GM12873 (cell line): ENCODE results near the gene RETREG2.

ENCODE experiments used
- CTCF ChIP-seq: IDR thresholded peaks from 2 replicates; pipeline ENCODE4 v1.5.1; 2012; ENCODE audit warnings: low read depth, mild to moderate bottlenecking, moderate library complexity, low read length, control low read depth; ENCODE audit not compliant: insufficient read depth; ENCODE audit errors: missing control alignments

RETREG2 gene

DNA sequence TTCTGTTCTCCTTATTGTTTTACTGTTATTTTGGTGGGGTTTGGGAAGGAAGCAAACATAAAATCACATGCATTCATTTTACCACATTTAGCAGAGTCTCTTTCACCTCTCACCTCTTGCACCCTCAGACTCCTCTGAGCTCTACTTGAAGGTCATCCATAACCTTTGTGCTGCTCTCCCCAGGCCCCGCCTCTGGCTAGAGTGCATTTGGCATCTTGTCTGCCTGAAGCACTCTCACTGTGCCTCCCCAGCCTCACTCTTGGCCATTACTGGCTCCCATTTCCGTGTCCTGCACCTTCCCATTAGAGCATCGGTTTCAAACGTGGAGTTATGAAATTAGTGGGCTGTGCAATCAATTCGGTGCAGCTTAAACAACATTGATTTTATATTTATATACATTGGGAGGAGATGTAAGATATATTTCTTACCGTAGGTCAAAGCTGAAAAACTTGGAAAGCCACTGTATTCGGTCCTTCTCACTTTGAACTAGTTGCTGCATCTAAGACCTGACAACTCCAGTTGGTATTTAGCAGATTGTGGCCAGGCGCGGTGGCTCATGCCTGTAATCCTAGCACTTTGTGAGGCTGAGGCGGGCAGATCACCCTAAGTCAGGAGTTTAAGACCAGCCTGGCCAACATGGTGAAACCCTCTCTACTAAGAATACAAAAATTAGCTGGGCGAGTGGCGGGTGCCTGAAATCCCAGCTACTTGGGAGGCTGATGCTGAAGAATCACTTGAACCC is 21.6 kb downstream of the RETREG2 start:
- TF ChIP-seq CTCF, result no peak

DNA sequence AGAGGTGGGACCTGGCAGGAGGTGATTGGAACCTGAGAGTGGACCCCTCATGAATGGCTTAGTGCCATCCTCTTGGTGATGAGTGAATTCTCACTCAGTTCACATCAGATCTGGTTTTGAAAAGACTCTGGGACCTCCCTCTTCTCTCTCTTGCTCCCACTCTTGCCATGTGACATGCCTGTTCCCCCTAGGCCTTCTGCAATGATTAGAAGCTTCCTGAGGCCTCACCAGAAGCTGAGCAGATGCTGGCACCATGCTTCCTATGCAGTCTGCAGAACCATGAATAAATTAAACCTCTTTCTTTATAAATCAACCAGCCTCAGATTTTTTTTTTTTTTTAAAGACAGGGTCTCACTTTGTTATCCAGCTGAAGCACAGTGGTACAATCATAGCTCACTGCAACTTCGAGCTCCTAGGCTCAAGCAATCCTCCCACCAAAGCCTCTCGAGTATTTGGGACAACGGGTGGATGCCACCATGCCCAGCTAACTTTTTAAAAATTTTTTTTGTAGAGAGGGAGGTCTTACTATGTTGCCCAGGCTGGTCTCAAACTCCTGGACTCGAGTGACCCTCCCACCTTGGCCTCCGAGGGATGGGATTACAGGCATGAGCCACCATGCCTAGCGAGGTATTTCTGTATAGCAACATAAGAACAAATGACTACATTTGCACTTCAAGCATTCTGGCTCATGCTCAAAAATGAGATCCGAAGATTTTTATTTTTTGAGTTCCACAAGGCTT is 26.5 kb downstream of the RETREG2 start:
- no peak for TF ChIP-seq CTCF

DNA sequence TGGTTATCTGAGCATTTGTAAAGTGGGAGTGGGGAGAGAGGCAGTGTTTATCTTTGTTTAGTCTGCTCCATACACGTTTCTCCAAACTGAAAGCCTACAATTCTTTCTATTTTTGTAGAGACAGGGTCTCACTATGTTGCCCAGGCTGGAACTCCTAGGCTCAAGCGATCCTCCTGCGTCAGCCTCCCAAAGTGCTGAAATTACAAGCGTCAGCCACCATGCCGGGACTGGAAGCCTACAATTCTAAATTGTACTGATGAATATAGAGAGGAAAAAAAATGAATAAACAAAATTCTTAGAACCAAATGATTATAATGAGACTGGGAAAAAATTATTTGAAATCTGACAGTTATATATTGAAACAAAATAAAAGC is 27.1 kb downstream of the RETREG2 start:
- no peak for TF ChIP-seq CTCF

DNA sequence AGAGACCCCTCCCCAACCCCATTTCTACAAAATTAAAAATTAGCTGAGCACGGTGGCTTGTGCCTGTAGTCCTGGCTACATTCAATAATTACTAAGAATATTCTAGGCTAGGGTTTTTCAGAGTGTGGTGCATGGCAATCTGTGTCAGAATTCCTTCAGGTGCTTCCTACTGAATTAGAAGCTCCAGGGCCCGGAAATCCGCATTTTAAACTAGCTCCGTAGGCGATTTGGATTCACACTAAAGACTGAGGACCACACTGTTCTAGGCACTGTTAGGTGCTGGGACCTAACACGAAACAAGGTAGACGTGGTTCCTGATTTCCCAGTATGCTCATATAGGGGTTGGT is 27.9 kb downstream of the RETREG2 start:
- no peak for TF ChIP-seq CTCF

- peak; percentile 12 for TF ChIP-seq CTCF
Observed at GRCh38 chr2:219206328-219207133, 28.5 kb downstream of the RETREG2 start, which contains the start of gene ZFAND2B. Gene ZFAND2B (plus strand): TSS chr2:219206782. CDS start chr2:219206988, 206 bp downstream.

- TF ChIP-seq CTCF, result no peak
Observed at GRCh38 chr2:219207134-219207883, 29.2 kb downstream of the RETREG2 start.
